AML-193 (cell line): ENCODE data around the gene DAD1.
"Not testable (repeated sequence)": the region's sequence is repeated elsewhere in the genome, so short reads cannot be mapped to it uniquely, and the experiment has no call there.

Experiments used
- DNase-seq, 2 experiments: peaks; one replicate each; lab custom pipeline; 2025; lab: John Stamatoyannopoulos, UW

Gene DAD1

GRCh38 chr14:22552001-22552826 lies 36.8 kb downstream of the DAD1 start:
- DNase-seq, result no peak

GRCh38 chr14:22551605-22551997 lies 37.4 kb downstream of the DAD1 start:
- no peak for DNase-seq

DNA sequence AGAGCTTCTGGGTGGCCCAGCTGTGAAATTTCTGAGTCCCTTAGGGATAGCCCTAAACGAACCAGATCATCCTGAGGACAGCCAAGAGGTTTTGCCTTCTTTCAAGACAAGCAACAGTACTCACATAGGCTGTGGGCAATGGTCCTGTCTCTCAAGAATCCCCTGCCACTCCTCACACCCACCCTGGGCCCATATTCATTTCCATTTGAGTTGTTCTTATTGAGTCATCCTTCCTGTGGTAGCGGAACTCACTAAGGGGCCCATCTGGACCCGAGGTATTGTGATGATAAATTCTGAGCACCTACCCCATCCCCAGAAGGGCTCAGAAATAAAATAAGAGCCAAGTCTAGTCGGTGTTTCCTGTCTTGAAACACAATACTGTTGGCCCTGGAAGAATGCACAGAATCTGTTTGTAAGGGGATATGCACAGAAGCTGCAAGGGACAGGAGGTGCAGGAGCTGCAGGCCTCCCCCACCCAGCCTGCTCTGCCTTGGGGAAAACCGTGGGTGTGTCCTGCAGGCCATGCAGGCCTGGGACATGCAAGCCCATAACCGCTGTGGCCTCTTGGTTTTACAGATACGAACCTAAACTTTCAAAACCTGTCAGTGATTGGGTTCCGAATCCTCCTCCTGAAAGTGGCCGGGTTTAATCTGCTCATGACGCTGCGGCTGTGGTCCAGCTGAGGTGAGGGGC lies 38.9 kb downstream of the DAD1 start:
- no peak for DNase-seq

- DNase-seq, result no peak
Measured at GRCh38 chr14:22549324-22549962, 39.6 kb downstream of the DAD1 start.

DNA sequence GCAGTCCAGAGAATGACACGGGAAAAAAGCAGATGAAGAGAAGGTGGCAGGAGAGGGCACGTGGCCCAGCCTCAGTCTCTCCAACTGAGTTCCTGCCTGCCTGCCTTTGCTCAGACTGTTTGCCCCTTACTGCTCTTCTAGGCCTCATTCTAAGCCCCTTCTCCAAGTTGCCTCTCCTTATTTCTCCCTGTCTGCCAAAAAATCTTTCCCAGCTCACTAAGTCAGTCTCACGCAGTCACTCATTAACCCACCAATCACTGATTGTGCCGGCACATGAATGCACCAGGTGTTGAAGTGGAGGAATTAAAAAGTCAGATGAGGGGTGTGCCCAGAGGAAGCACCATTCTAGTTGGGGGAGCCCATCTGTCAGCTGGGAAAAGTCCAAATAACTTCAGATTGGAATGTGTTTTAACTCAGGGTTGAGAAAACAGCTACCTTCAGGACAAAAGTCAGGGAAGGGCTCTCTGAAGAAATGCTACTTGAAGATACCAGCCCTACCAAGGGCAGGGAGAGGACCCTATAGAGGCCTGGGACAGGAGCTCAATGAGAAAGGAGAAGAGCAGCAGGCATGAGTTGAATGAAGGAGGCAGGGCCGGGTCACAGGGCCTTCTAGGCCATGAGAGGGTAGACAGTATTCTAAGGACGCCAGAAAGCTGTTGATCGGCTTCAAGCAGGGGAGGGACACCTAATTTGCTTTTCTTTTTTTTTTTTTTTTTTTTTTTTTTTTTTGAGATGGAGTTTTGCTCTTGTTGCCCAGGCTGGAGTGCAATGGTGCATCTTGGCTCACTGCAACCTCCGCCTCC lies 40.9 kb downstream of the DAD1 start:
- no peak for DNase-seq

GRCh38 chr14:22547313-22547947 lies 41.6 kb downstream of the DAD1 start:
- DNase-seq, result no peak

GRCh38 chr14:22546722-22547071 lies 42.3 kb downstream of the DAD1 start:
- DNase-seq, result no peak

DNA sequence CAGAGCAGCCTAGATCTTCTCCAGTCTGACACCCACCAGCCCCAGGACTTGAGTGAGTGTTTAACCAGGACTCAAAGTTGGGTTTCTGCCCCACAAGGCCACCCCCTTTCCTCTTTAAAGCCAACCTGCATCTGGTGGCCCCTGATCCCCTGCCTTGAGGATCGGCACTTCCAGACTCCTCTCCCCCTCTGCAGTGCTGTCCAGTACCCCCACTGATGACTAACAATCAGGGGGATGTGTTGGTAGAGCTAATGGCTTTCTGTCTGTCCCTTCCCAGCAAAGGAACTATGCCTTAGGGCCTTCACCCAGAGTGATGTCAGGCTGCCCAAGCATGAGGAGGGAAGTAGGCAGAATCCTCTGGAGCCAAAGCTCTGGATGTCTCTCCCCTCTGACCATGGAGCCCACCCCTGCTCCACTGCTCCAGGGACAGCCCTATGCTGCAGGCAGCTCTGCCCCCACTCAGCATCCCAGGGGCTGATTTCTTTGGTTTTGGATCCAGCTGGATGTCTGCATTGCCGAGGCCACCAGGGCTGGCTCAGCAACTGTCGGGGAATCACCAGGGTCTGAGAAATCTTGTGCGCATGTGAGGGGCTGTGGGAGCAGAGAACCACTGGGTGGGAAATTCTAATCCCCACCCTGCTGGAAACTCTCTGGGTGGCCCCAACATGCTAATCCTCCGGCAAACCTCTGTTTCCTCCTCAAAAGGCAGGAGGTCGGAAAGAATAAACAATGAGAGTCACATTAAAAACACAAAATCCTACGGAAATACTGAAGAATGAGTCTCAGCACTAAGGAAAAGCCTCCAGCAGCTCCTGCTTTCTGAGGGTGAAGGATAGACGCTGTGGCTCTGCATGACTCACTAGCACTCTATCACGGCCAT lies 42.9 kb downstream of the DAD1 start:
- no peak for DNase-seq

DNA sequence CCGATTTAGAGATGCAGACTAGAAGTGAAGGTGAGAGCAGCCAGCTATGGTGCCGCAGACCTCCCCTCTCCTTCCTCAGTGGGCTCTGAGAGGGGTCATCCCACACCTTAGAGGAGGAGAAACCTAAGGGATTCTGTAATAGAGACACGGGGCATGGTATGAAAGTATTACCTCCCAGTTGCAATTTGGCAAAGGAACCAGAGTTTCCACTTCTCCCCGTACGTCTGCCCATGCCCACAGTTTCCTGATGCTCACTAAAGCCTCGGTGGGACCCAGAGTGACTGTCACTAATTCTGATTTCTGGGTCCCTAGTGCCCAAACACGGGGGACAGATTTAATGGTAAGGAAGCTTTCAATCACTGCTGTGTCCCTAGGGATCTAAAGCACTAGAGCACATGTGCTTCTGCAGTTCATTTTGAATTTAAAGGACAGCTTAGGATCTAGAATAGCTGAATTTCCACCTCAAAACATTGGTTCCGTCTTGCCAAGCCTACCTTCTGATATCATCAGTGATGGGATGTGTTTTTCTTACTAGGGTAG lies 44.1 kb downstream of the DAD1 start:
- no peak for DNase-seq

- no peak for DNase-seq
Measured at GRCh38 chr14:22544406-22544805, 44.6 kb downstream of the DAD1 start.

GRCh38 chr14:22543570-22544357 lies 45.3 kb downstream of the DAD1 start:
- not testable (repeated sequence) for DNase-seq

GRCh38 chr14:22542360-22542759 lies 46.7 kb downstream of the DAD1 start:
- no peak for DNase-seq

- no peak for DNase-seq
Measured at GRCh38 chr14:22541721-22542120, 47.3 kb downstream of the DAD1 start.

DNA sequence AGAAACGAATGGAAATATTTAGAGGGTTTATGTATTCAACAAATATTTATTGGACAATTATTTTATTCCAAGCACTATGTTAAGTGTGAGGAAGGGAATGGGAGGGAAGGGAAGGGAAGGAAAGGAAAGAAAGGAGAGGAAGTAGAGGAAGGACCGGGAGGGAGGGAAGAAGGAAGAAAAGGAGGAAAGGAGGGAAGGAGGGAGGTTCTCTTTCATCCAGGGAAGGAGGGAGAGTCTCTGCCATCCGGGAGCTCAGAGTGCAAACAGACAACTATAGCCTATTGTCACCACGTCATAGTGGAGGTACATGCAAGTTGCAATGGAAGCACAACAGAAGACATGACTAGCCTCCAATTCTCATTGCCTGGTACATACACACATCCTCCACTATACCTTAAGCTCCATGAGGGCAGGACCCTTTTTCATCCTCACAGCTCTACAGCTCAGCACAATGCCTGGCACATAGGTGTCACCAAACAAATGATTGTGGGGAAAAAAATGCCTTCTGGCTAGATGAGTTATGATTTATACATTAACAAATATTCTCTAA lies 48.1 kb downstream of the DAD1 start:
- DNase-seq, result no peak

- DNase-seq, result no peak
Measured at GRCh38 chr14:22540293-22540692, 48.7 kb downstream of the DAD1 start.

DNA sequence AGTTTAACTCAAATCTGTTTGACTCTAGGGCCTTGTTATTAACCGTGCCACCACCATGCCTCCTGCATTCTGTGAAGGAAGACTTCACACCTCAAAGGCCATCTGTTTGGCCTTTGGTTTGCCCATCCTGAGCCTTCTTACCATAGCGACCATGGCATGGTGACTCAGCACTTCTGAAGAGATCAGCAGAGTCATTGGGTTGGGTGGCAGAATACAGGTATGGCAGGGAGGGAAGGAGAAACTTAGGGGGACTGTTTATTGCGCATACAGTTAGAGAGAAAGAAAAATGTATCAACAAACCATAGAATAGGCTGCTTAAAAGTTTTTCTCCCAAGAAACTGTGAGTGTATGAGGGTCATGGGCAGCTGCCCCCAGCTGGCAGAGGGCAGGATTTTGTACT lies 49.2 kb downstream of the DAD1 start:
- no peak for DNase-seq

- DNase-seq, result peak in 1 of 2 experiments; percentile 37
Measured at GRCh38 chr14:22538671-22539228, 50.3 kb downstream of the DAD1 start.

DNA sequence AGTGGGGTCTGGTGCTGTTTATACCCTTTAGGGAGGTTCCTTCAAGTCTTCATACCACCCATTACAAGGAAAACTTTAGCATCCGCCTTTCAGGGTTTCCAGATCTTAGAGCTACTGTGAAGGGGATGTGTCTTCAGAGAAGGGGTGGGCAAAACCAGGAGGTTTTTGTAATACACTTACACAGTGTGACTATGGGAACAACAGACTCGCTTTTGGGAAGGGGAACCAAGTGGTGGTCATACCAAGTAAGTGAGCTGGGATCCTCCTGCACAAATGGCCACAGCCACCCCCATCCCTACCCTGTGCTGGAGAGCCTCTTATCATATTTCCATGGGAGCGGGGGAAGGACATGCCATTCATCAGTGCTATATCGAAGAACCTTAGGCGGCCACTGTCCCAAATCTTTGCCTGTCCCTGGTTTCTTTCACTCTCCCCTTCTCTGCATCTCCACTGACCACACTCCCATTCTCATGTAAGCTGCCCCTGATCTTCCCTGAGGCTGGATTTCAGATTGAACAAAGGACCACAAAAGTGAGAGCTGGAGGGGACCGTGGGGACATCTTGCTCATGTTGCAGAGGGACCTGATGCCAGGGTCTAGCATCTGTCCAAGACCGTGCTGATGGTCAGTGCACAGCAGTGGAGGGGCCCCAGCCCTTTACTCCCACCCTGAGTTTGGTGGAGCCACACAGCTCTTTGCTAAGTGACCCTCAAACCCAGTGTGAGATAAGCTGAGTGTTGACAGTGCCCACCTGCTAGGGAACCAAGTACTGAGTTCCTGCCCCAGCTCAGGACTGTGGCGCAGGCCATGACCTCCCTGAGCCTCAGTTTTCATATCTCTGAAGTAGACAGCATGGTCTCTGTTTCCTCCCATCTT lies 51.4 kb downstream of the DAD1 start:
- no peak for DNase-seq
